Keratinocyte (primary cell): Measurements from ENCODE around the gene IFT122. TPM values are rescaled to one million over a fixed set of nuclear protein-coding genes. Genes with fewer than 3 reads are reported as not detected.

ENCODE experiments used
- DNase-seq: peaks from one replicate; pipeline ENCODE4 v3.0.0-alpha.2; 2011; ENCODE audit warnings: low read depth, missing footprints, low spot score
- FAIRE-seq: peaks from 2 replicates; lab custom pipeline; 2011; peaks lifted over from hg19 to GRCh38; lab: Jason Lieb, UNC
- H2AFZ ChIP-seq: 2 replicates; pipeline ENCODE4 v1.6.0; 2012; ENCODE audit warnings: low read length, control low read depth, inconsistent platforms; ENCODE audit not compliant: control insufficient read depth
- H3K27ac ChIP-seq: 2 replicates; pipeline ENCODE4 v1.5.1; 2011; ENCODE audit warnings: low read length; ENCODE audit not compliant: control insufficient read depth, insufficient read depth
- H3K27me3 ChIP-seq: 3 replicates; pipeline ENCODE4 v1.6.0; 2011; ENCODE audit warnings: low read length; ENCODE audit not compliant: control insufficient read depth, insufficient read depth; ENCODE audit errors: extremely low read depth
- H3K36me3 ChIP-seq, 2 experiments: 2 replicates in 1 of 2; 3 replicates in 1 of 2; pipeline ENCODE4 v1.5.1; 2011; ENCODE audit warnings: low read length in 2 of 2, mild to moderate bottlenecking in 1 of 2; ENCODE audit not compliant: control insufficient read depth in 2 of 2, insufficient read depth in 2 of 2; ENCODE audit errors: extremely low read depth in 1 of 2
- H3K4me1 ChIP-seq: 3 replicates; pipeline ENCODE4 v1.5.1; 2011; ENCODE audit warnings: low read length; ENCODE audit not compliant: control insufficient read depth, insufficient read depth; ENCODE audit errors: extremely low read depth
- H3K4me2 ChIP-seq: 3 replicates; pipeline ENCODE4 v1.6.0; 2011; ENCODE audit warnings: low read depth, low read length; ENCODE audit not compliant: control insufficient read depth, insufficient read depth; ENCODE audit errors: extremely low read depth
- H3K4me3 ChIP-seq, 3 experiments: fragments of 200-600 bp in 1 of 3; sonication (generic) in 1 of 3; 2 replicates in 2 of 3; 3 replicates in 1 of 3; pipeline ENCODE4 v1.5.1; 2011 to 2016; ENCODE audit warnings: low read length in 3 of 3, mild to moderate bottlenecking in 3 of 3, control low read depth in 2 of 3, inconsistent platforms in 1 of 3, low read depth in 1 of 3, mixed read lengths in 1 of 3, mixed run types in 1 of 3, moderate library complexity in 1 of 3; ENCODE audit not compliant: control insufficient read depth in 2 of 3, insufficient read depth in 2 of 3; ENCODE audit errors: extremely low read depth in 1 of 3
- H3K79me2 ChIP-seq: 2 replicates; pipeline ENCODE4 v1.6.0; 2012; ENCODE audit warnings: low read length; ENCODE audit not compliant: control insufficient read depth, insufficient read depth
- H3K9ac ChIP-seq: 3 replicates; pipeline ENCODE4 v1.6.0; 2011; ENCODE audit warnings: low read length; ENCODE audit not compliant: control insufficient read depth, insufficient read depth; ENCODE audit errors: extremely low read depth
- H3K9me1 ChIP-seq: 3 replicates; pipeline ENCODE4 v1.6.0; 2011; ENCODE audit warnings: low read length; ENCODE audit not compliant: control insufficient read depth, insufficient read depth; ENCODE audit errors: extremely low read depth
- H3K9me3 ChIP-seq: 2 replicates; pipeline ENCODE4 v1.5.1; 2012; ENCODE audit warnings: low read depth, low read length; ENCODE audit not compliant: control insufficient read depth
- H4K20me1 ChIP-seq: 3 replicates; pipeline ENCODE4 v1.6.0; 2011; ENCODE audit warnings: low read length; ENCODE audit not compliant: control insufficient read depth, insufficient read depth; ENCODE audit errors: extremely low read depth
- CTCF ChIP-seq, 3 experiments: IDR thresholded peaks in 1 of 3; conservative IDR thresholded peaks in 1 of 3; optimal IDR thresholded peaks in 1 of 3; 2 replicates in 2 of 3; 3 replicates in 1 of 3; pipeline versions ENCODE3 to v1.5.1; 2011; ENCODE audit warnings: low read length in 3 of 3, mild to moderate bottlenecking in 3 of 3, moderate library complexity in 2 of 3, control low read depth in 1 of 3, inconsistent platforms in 1 of 3; ENCODE audit not compliant: insufficient read depth in 2 of 3; ENCODE audit errors: extremely low read depth in 1 of 3
- EZH2 ChIP-seq: IDR thresholded peaks from one replicate; pipeline ENCODE4 v1.6.1; 2012; ENCODE audit warnings: inconsistent platforms, mild to moderate bottlenecking, low read length, moderate library complexity
- dilution Hi-C: fragments of 300-500 bp; cut with MboI; formaldehyde crosslinking; loops from one replicate; pipeline ENCODE4 v1.7.0; 2020; ENCODE audit warnings: low sequenced_read_pairs; ENCODE audit not compliant: extremely low pct_ligation_motif_present
- polyA plus RNA-seq, 5 experiments: library from polyadenylated mRNA; depleted of rRNA in 3 of 5; stranded (reverse) in 3 of 5; stranded (forward) in 1 of 5; unstranded in 1 of 5; fragments of >200 nt; gene quantifications; 1 replicate in 1 of 5; 2 replicates in 3 of 5; 3 replicates in 1 of 5; pipeline versions ENCODE4 v1.2.1 to v1.2.3, GENCODE V29; 2011 to 2012; ENCODE audit warnings: missing spikeins in 2 of 5, low read depth in 1 of 5, low replicate concordance in 1 of 5

The IFT122 gene
- polyA plus RNA-seq, 1 donor (not counting 4 experiments of a cell fraction or from before 2014, with no cell fraction given), result 7.1 TPM

- DNase-seq, result no peak
- dilution Hi-C loops, result no loop called here
Observed at GRCh38 chr3:129441215-129441614, 1.2 kb downstream of the IFT122 start.

GRCh38 chr3:129441782-129442181 is 1.8 kb downstream of the IFT122 start:
- H3K9me1 ChIP-seq, result no peaks in the 10 kb centered on the region
- TF ChIP-seq EZH2 (no peak), CTCF (optimal IDR thresholded peaks at IDR 0.05 in 1 of 3, IDR thresholded peaks at IDR 0.05 in 1 of 3, conservative IDR thresholded peaks at IDR 0.05 in 1 of 3; ENCODE audit: extremely low read depth in 1 of 3, insufficient read depth in 2 of 3, low read length in 3 of 3) (peak in 1 of 3 experiments; percentile 21)
- H3K9ac ChIP-seq, result no peak overlapping the region
- dilution Hi-C loops, result no loop called here
- DNase-seq (no peak), FAIRE-seq (no peak)
- peak overlapping the region; percentile 93 for H3K4me2 ChIP-seq
- no peaks in the 10 kb centered on the region for H3K9me3 ChIP-seq
- no peak overlapping the region for H2AFZ ChIP-seq
- no peaks in the 10 kb centered on the region for H3K27me3 ChIP-seq
- no peaks in the 10 kb centered on the region for H4K20me1 ChIP-seq
- peaks cover 20% of the 10 kb centered on the region for H3K4me1 ChIP-seq
- H3K79me2 ChIP-seq, result peaks cover 14% of the 10 kb centered on the region
- no peak overlapping the region for H3K27ac ChIP-seq
- no peak overlapping the region for H3K4me3 ChIP-seq
- peaks cover 3% of the 10 kb centered on the region in 2 experiments for H3K36me3 ChIP-seq

More at GRCh38 chr3:129441215-129441614, 1.2 kb downstream of the IFT122 start:
- Histone ChIP-seq H3K4me2 (peak overlapping the region; percentile 93), H3K27ac (peak overlapping the region; percentile 87), H3K9me3 (no peaks in the 10 kb centered on the region), H2AFZ (peak overlapping the region; percentile 80), H3K4me1 (peaks cover 26% of the 10 kb centered on the region), H3K9ac (peak overlapping the region; percentile 93), H4K20me1 (no peaks in the 10 kb centered on the region), H3K79me2 (peaks cover 14% of the 10 kb centered on the region), H3K27me3 (no peaks in the 10 kb centered on the region), H3K36me3 (peaks cover 5 to 8% of the 10 kb centered on the region in 2 experiments), H3K9me1 (no peaks in the 10 kb centered on the region), H3K4me3 (peak overlapping the region; percentile 80 to 96 (median 86))
- no peak for FAIRE-seq
- no peak for TF ChIP-seq EZH2
- TF ChIP-seq CTCF (optimal IDR thresholded peaks at IDR 0.05 in 1 of 3, IDR thresholded peaks at IDR 0.05 in 1 of 3, conservative IDR thresholded peaks at IDR 0.05 in 1 of 3; ENCODE audit: extremely low read depth in 1 of 3, insufficient read depth in 2 of 3, low read length in 3 of 3), result no peak
